Ovary (tissue), 9 donors: Measurements from ENCODE around the gene SPOCK1. TPM values are rescaled to one million over a fixed set of nuclear protein-coding genes. Genes with fewer than 3 reads are reported as not detected.

Source experiments
- DNase-seq, 5 donors: peaks; one replicate each; pipeline ENCODE4 v3.0.0-alpha.2; 2019 to 2020
- H3K27ac ChIP-seq, 2 donors: fragments of 200-600 bp; one replicate each; pipeline versions ENCODE4 v1.5.1 to v1.8.0; 2019 to 2022
- H3K27me3 ChIP-seq: fragments of 200-600 bp; one replicate; pipeline ENCODE4 v1.8.0; 2022
- H3K36me3 ChIP-seq: fragments of 200-600 bp; sonication (generic); one replicate; pipeline ENCODE4 v1.5.1; 2019
- H3K4me1 ChIP-seq: one replicate; pipeline ENCODE4 v1.8.1; 2013; ENCODE audit warnings: mild to moderate bottlenecking, moderate library complexity; ENCODE audit not compliant: insufficient read depth
- H3K4me3 ChIP-seq: fragments of 200-600 bp; sonication (generic); one replicate; pipeline ENCODE4 v1.5.1; 2017
- H3K9me3 ChIP-seq, 2 donors: fragments of 200-600 bp in 1 of 2; sonication (generic) in 1 of 2; one replicate each; pipeline versions ENCODE4 v1.5.1 to v1.8.1; 2013 to 2019; ENCODE audit warnings: mild to moderate bottlenecking in 1 of 2, moderate library complexity in 1 of 2
- CTCF ChIP-seq, 3 donors: fragments of 450-650 bp in 2 of 3; fragments of 200-600 bp in 1 of 3; IDR thresholded peaks; one replicate each; pipeline versions ENCODE4 v1.5.1 to v1.8.0; 2016 to 2022; ENCODE audit warnings: antibody characterized with exemption in 3 of 3, mild to moderate bottlenecking in 1 of 3
- EP300 ChIP-seq: sonication (generic); formaldehyde crosslinking; IDR thresholded peaks from one replicate; pipeline ENCODE4 v1.6.1; 2017; ENCODE audit warnings: antibody characterized with exemption
- POLR2A ChIP-seq: fragments of 450-650 bp; IDR thresholded peaks from one replicate; pipeline ENCODE4 v1.6.1; 2017; ENCODE audit warnings: antibody characterized with exemption, mild to moderate bottlenecking, moderate library complexity
- WGBS, 3 donors: extraction: QIAGEN DNeasy Blood & Tissue Kit in 1 of 3; methylation state at CpG; one replicate each; pipeline versions ENCODE4 v1.1.5 to v1.1.7; 2013 to 2017; 5-methylcytosine and 5-hydroxymethylcytosine counted together
- intact Hi-C, 4 donors: fragments of 100-400 bp; cut with DNase I; formaldehyde crosslinking; loops; one replicate each; pipeline versions ENCODE4 v1.11.0 to v1.15.1; 2022 to 2023
- polyA plus RNA-seq, 2 donors: library from polyadenylated mRNA; stranded (reverse); fragments of 200-250 nt in 1 of 2; fragments of 350-450 nt in 1 of 2; fragmentation: Illumina TruSeq in 1 of 2; extraction: RNeasy Lipid Tissue Mini Kit (QIAGEN cat#74804) in 1 of 2; gene quantifications; one replicate each; pipeline ENCODE4 v1.2.3, GENCODE V29; 2013 to 2014
- total RNA-seq, 7 donors: library from RNA; depleted of rRNA in 2 of 7; stranded (reverse); fragments of >200 nt in 2 of 7; fragmentation: NEBNext Ultra II Directional in 3 of 7; extraction: Animal tissue kit (Norgen Biotek cat#: 25700) in 3 of 7; gene quantifications; one replicate each; pipeline versions ENCODE4 v1.1.0 to v1.2.4, GENCODE V29; 2016 to 2023
- donor health status: DM: no; HTN: no; CAD: no; lungs with moderate emphysema.
- donor health status: DM: no; HTN: no; CAD: no.
- donor health status: Bipolar disorder and iron deficiency.
- donor health status: DM: yes; HTN: yes; CAD: no.
- donor health status: DM: no; HTN: no; CAD: no.
- donor health status: DM: yes; HTN: yes; CAD: no.

Gene SPOCK1
- total and polyA plus RNA-seq, 9 donors, result 1.3 to 42.6 (median 10.8) TPM

- H3K27ac ChIP-seq, result no peak overlapping the region
- H3K4me1 ChIP-seq, result no peaks in the 10 kb centered on the region
- no peaks in the 10 kb centered on the region for H3K9me3 ChIP-seq
- H3K36me3 ChIP-seq, result no peaks in the 10 kb centered on the region
- no peaks in the 10 kb centered on the region for H3K27me3 ChIP-seq
- DNase-seq, result peak in 4 of 5 donors; percentile 21 to 56 (median 39)
- 31 to 35% (median 33%) methylated on average over 7 of the region's 7 CpGs for WGBS, 3 donors
- no peak overlapping the region for H3K4me3 ChIP-seq
- TF ChIP-seq POLR2A, result no peak
- no peak for TF ChIP-seq CTCF (IDR thresholded peaks at IDR 0.05)
- no peak for TF ChIP-seq EP300
- intact Hi-C loops, result no loop called here
Measured at GRCh38 chr5:137075163-137075970, 423.8 kb downstream of the SPOCK1 start.

- Histone ChIP-seq H3K36me3 (no peaks in the 10 kb centered on the region), H3K4me3 (no peak overlapping the region), H3K27ac (no peak overlapping the region), H3K9me3 (no peaks in the 10 kb centered on the region), H3K27me3 (no peaks in the 10 kb centered on the region), H3K4me1 (no peaks in the 10 kb centered on the region)
- TF ChIP-seq EP300 (no peak), POLR2A (no peak), CTCF (IDR thresholded peaks at IDR 0.05) (no peak)
- 58 to 80% (median 60%) methylated on average over 3 of the region's 3 CpGs for WGBS, 3 donors
- no peak for DNase-seq
- intact Hi-C loops, result no loop called here
Measured at GRCh38 chr5:137073189-137073588, 425.9 kb downstream of the SPOCK1 start.

GRCh38 chr5:137072361-137073115, 426.6 kb downstream of the SPOCK1 start:
- Histone ChIP-seq H3K27me3 (no peaks in the 10 kb centered on the region), H3K4me1 (no peaks in the 10 kb centered on the region), H3K36me3 (no peaks in the 10 kb centered on the region), H3K9me3 (no peaks in the 10 kb centered on the region), H3K4me3 (no peak overlapping the region), H3K27ac (peak overlapping the region in 1 of 2 donors; percentile 38)
- TF ChIP-seq CTCF (IDR thresholded peaks at IDR 0.05), result no peak
- peak; percentile 55 for TF ChIP-seq EP300
- intact Hi-C loops, result no loop called here
- peak in 1 of 5 donors; percentile 32 for DNase-seq
- 33 to 46% (median 44%) methylated on average over 7 of the region's 7 CpGs for WGBS, 3 donors

GRCh38 chr5:137071931-137072330, 427.2 kb downstream of the SPOCK1 start:
- WGBS, 3 donors, result 18 to 31% (median 21%) methylated on average over 2 of the region's 2 CpGs

More at GRCh38 chr5:137071931-137072330, 427.2 kb downstream of the SPOCK1 start:
- Histone ChIP-seq H3K4me3 (no peak overlapping the region), H3K27ac (peak overlapping the region in 1 of 2 donors; percentile 38), H3K9me3 (no peaks in the 10 kb centered on the region), H3K27me3 (no peaks in the 10 kb centered on the region), H3K4me1 (no peaks in the 10 kb centered on the region), H3K36me3 (no peaks in the 10 kb centered on the region)
- no peak for DNase-seq
- intact Hi-C loops, result no loop called here
- TF ChIP-seq CTCF (IDR thresholded peaks at IDR 0.05) (no peak), POLR2A (no peak), EP300 (no peak)
